Activated CD4-positive, alpha-beta memory T cell treated with anti-CD3 and anti-CD28 coated beads for 36 hours (primary cell): ENCODE results near the gene ZCCHC4. TPM values are rescaled to one million over a fixed set of nuclear protein-coding genes. Genes with fewer than 3 reads are reported as not detected.

Experiments
- CTCF ChIA-PET: fragments of 350-600 bp; sonication (Branson Sonifier 250); formaldehyde crosslinking; loops from one replicate; lab custom pipeline; 2021; ENCODE audit warnings: antibody characterized with exemption, inconsistent platforms; lab: Charles Lee
- POLR2A ChIA-PET: fragments of 350-600 bp; sonication (Branson Sonifier 250); formaldehyde crosslinking; loops from one replicate; lab custom pipeline; 2021; ENCODE audit warnings: antibody characterized with exemption; lab: Charles Lee
- DNase-seq: peaks from one replicate; pipeline ENCODE4 v3.0.0-alpha.2; 2020
- H3K27ac Mint-ChIP-seq: one replicate; pipeline ENCODE4 v1.8.0; 2021; ENCODE audit warnings: mixed read lengths
- H3K27me3 Mint-ChIP-seq: one replicate; pipeline ENCODE4 v1.8.0; 2021; ENCODE audit warnings: mixed read lengths
- H3K36me3 Mint-ChIP-seq: one replicate; pipeline ENCODE4 v1.8.0; 2021; ENCODE audit warnings: mixed read lengths
- H3K4me1 Mint-ChIP-seq: one replicate; pipeline ENCODE4 v1.8.0; 2021; ENCODE audit warnings: low read depth, mixed read lengths
- H3K4me3 Mint-ChIP-seq: one replicate; pipeline ENCODE4 v1.8.0; 2021; ENCODE audit warnings: mild to moderate bottlenecking, mixed read lengths
- H3K9me3 Mint-ChIP-seq: one replicate; pipeline ENCODE4 v1.8.0; 2021; ENCODE audit warnings: mixed read lengths
- intact Hi-C: fragments of 100-400 bp; cut with micrococcal nuclease; formaldehyde crosslinking; loops from one replicate; pipeline ENCODE4 v1.15.1; 2023
- total RNA-seq, 2 experiments: library from RNA; stranded (reverse); gene quantifications; one replicate each; pipeline ENCODE4 v1.2.3, GENCODE V29; 2021

Gene ZCCHC4, protein sequence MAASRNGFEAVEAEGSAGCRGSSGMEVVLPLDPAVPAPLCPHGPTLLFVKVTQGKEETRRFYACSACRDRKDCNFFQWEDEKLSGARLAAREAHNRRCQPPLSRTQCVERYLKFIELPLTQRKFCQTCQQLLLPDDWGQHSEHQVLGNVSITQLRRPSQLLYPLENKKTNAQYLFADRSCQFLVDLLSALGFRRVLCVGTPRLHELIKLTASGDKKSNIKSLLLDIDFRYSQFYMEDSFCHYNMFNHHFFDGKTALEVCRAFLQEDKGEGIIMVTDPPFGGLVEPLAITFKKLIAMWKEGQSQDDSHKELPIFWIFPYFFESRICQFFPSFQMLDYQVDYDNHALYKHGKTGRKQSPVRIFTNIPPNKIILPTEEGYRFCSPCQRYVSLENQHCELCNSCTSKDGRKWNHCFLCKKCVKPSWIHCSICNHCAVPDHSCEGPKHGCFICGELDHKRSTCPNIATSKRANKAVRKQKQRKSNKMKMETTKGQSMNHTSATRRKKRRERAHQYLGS
- total RNA-seq: 10 to 100 TPM; 10.6 to 11.5 TPM

DNA sequence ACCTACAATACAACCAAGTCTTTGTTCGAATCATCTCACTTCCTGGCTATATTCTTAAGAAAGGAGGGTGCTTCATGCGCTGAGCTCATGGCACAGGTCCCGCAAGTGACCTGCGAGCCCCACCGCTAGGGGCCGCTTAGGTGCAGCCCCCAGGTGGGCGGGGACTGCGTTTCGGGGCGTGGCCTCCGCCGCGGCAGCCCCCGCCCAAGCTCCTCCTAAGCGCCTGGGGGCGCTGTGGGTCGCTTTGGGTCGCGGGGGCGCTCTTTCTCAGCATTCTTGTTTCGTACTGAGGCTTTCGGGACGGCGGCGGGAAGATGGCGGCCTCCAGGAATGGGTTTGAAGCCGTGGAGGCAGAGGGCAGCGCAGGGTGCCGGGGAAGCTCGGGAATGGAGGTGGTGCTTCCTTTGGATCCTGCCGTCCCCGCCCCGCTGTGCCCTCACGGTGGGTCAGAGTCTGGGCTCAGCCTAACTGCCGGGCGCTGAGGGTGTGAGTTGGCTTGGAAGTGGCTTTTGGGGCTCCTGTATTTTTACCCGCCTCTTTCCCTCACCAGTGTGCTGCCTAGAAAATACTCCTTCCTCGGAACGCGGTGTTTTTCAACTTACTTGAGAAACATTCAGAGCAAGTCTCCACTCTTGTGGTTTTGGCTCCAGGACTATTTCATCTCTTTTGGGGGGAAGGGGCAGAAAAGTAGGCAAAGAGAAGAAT lies at the start of gene ZCCHC4:
ZCCHC4 (plus strand) TSS at position 279 of the 705 bp plus-strand sequence; CDS start at position 315, 36 bp downstream.
- peak; percentile 91 for DNase-seq
- peaks cover 19% of the 10 kb centered on the region for H3K4me1 Mint-ChIP-seq
- peak within 1 kb of the TSS; percentile 90 for H3K27ac Mint-ChIP-seq
- POLR2A ChIA-PET: interaction anchor here (0.6 to 1.9 kb wide), 7 partner anchors 8 to 728 kb away, joined by 3 to 23 read pairs (median 9); partner anchors contain the start of genes ANAPC4, DHX15, PI4K2B and SEPSECS
- peak within 1 kb of the TSS; percentile 99 for H3K4me3 Mint-ChIP-seq
- intact Hi-C loops: loop anchor here (1.0 to 10.0 kb wide), 8 partner anchors 18 to 730 kb away; partner anchors contain the start of genes ANAPC4, DHX15, SEPSECS and SMIM20
- CTCF ChIA-PET: interaction anchor here (0.6 to 3.7 kb wide), 49 partner anchors 8 to 839 kb away, joined by 3 to 88 read pairs (median 5); partner anchors contain the start of genes ANAPC4, DHX15, PI4K2B and SEPSECS
- peaks cover 17% of the 10 kb centered on the region for H3K36me3 Mint-ChIP-seq
- H3K27me3 Mint-ChIP-seq: peaks cover 2% of the 10 kb centered on the region
- no peaks in the 10 kb centered on the region for H3K9me3 Mint-ChIP-seq

DNA sequence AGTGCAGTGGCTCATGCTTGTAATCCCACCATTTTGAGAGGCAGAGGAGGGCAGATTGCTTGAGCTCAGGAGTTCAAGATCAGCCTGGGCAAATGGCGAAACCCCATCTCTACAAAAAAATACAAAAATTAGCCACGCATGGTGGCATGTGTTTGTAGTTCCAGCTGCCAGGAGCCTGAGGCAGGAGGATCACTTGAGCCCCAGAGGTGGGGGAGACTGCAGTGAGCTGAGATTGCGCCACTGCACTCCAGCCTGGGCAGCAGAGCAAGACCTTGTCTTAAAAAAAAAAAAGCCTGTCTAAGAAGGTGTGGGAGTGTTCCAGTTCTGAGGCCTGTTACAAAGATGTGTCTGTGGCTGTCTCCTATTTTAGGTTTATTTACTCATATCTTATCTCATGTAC lies 40.7 kb upstream of the ZCCHC4 start:
- ChIA-PET POLR2A (no interaction called here), CTCF (interaction anchor here (2.2 kb wide), 1 partner anchor 41 kb away, joined by 11 read pairs; the partner anchor contains the start of gene ZCCHC4)
- Mint-ChIP-seq H3K4me1 (no peaks in the 10 kb centered on the region), H3K4me3 (no peak overlapping the region), H3K9me3 (no peaks in the 10 kb centered on the region), H3K27ac (no peak overlapping the region), H3K36me3 (peaks cover 19% of the 10 kb centered on the region), H3K27me3 (no peaks in the 10 kb centered on the region)
- DNase-seq: no peak
- intact Hi-C loops: no loop called here

DNA sequence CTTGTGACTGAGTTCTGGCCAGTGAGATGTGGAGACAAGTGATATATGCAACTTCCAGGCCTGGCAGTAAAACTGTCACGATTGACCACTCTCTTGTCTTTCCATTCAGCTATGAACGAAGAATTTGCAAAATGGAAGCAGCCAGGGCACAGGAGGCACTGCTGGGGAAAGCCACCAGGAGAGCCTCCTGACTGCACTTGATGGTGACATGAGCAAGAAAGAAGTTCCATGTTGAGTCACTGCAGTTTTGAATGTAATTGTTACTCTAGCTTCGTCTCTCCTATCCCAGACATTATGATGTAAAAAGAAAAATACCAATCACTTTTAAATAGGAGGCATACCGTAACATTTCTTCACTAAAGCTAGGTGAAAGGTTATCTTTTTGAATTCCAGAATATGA lies 32.4 kb upstream of the ZCCHC4 start:
- intact Hi-C loops: no loop called here
- H3K27ac Mint-ChIP-seq: no peak overlapping the region
- CTCF ChIA-PET: interaction anchor here (0.8 to 2.5 kb wide), 2 partner anchors 32 to 101 kb away, joined by 3 to 9 read pairs; partner anchors contain the start of gene ZCCHC4

DNA sequence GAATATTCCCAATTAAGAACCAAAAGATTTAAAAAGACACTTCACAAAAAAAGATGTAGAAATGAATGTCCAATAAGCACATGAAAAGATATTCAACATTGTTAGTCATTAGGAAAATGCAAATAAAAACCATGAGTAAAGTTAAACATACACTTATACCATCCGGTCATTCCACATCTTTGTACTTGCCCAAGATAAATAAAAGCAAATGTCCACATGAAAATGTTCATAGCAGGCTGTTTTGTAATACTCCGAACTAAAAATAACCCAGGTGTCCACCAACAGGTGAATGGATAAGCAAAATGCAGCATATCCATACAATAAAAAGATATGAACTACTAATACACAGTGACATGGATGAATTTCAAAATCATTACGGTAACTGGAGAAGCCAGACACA lies 28.6 kb upstream of the ZCCHC4 start:
- intact Hi-C loops: no loop called here
- peaks cover 13% of the 10 kb centered on the region for H3K9me3 Mint-ChIP-seq
- POLR2A ChIA-PET: interaction anchor here (0.7 kb wide), 1 partner anchor 162 kb away, joined by 5 read pairs; no protein-coding TSS in a partner anchor
- no peaks in the 10 kb centered on the region for H3K4me1 Mint-ChIP-seq
- CTCF ChIA-PET: interaction anchor here (2.1 kb wide), 1 partner anchor 83 kb away, joined by 7 read pairs; no protein-coding TSS in a partner anchor
- no peak for DNase-seq
- no peak overlapping the region for H3K27ac Mint-ChIP-seq
- H3K36me3 Mint-ChIP-seq: peaks cover 20% of the 10 kb centered on the region
- no peak overlapping the region for H3K4me3 Mint-ChIP-seq
- H3K27me3 Mint-ChIP-seq: no peaks in the 10 kb centered on the region

More for the DNA sequence above, 32.4 kb upstream of the ZCCHC4 start:
- Mint-ChIP-seq H3K36me3 (peaks cover 19% of the 10 kb centered on the region), H3K4me3 (no peak overlapping the region), H3K4me1 (no peaks in the 10 kb centered on the region), H3K9me3 (no peaks in the 10 kb centered on the region), H3K27me3 (no peaks in the 10 kb centered on the region)
- DNase-seq: no peak
- POLR2A ChIA-PET: no interaction called here

DNA sequence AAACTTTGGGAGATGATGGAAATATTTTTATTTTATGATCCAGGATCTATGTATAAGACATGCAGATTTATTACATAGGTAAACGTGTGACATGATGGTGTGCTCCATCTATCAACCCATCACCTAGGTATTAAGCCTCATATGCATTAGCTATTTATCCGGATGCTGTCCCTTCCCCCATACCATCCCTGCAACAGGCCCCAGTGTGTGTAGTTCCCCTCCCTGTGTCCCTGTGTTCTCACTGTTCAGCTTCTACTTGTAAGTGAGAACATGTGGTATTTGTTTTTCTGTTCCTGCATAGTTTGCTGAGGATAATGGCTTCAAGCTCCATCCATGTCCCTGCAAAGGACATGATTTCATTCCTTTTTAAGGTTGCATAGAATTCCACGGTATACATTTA lies 28.1 kb upstream of the ZCCHC4 start:
- no peak for DNase-seq
- CTCF ChIA-PET: interaction anchor here (2.1 kb wide), 1 partner anchor 82 kb away, joined by 7 read pairs; no protein-coding TSS in a partner anchor
- intact Hi-C loops: no loop called here
- Mint-ChIP-seq H3K27ac (no peak overlapping the region), H3K4me3 (no peak overlapping the region), H3K27me3 (no peaks in the 10 kb centered on the region), H3K4me1 (no peaks in the 10 kb centered on the region), H3K9me3 (peaks cover 13% of the 10 kb centered on the region), H3K36me3 (peaks cover 20% of the 10 kb centered on the region)
- POLR2A ChIA-PET: no interaction called here

DNA sequence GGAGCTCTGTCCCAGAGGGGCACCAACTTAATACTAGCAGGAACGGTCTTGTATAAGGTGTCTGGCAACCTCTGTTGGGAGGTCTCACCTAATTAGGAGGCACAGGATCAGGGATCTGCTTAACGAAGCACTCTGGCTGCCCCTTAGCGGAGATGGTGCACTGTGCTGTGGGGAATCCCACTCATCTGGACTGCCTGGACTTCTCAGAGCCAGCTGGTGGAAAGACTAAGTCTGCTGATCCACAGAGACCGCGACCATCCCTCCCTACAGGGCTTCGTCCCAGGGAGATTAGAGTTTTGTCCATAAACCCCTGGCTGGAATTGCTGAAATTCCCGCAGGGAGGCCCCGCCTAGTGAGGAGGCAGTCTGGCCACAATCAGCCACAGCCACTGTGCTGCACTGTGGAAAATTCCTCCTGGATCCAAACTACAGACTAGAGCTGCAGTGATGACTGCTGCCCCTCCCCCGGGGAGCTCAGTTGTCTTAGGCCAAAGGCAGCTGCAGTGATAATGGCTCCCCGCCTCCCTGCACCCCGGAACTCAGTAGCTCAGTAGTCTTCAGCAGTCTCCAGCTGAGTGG lies 22.0 kb upstream of the ZCCHC4 start:
- Mint-ChIP-seq H3K27ac (no peak overlapping the region), H3K4me1 (no peaks in the 10 kb centered on the region), H3K36me3 (peaks cover 9% of the 10 kb centered on the region), H3K9me3 (peaks cover 13% of the 10 kb centered on the region), H3K4me3 (no peak overlapping the region), H3K27me3 (peaks cover 2% of the 10 kb centered on the region)
- POLR2A ChIA-PET: interaction anchor here (0.6 kb wide), 1 partner anchor 84 kb away, joined by 4 read pairs; no protein-coding TSS in a partner anchor
- CTCF ChIA-PET: no interaction called here
- intact Hi-C loops: no loop called here
- DNase-seq: no peak

DNA sequence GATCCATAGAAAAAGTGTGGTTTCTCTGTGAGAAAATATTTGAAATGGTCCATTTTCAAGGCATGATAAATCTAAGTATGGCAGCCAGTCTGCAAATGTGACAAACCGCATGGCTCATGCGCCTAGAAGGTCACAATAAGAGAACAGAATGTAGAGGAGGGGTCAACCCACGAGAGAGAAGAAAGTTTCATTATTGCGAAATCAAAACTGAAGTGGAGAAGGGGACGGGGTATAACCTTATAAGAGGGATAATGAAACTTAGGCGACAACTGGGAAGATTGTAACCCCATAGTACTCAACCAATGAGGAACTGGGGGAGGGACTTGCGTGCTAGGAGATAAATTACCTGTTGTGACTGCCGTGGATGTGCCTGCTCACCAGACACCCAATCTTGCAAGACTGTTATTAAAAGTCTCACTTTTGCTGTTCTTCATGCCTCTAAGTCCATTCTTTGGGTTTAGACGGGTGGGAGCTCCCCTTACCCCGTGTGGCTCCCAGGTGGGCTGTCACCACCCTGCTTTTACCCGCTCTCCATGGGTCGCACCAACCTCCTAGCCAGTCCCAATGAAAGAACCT lies 21.3 kb upstream of the ZCCHC4 start:
- POLR2A ChIA-PET: no interaction called here
- H3K36me3 Mint-ChIP-seq: peaks cover 9% of the 10 kb centered on the region
- H3K27ac Mint-ChIP-seq: no peak overlapping the region
- no peaks in the 10 kb centered on the region for H3K4me1 Mint-ChIP-seq
- DNase-seq: no peak
- H3K27me3 Mint-ChIP-seq: peaks cover 2% of the 10 kb centered on the region
- CTCF ChIA-PET: no interaction called here
- peaks cover 13% of the 10 kb centered on the region for H3K9me3 Mint-ChIP-seq
- intact Hi-C loops: no loop called here
- H3K4me3 Mint-ChIP-seq: no peak overlapping the region

DNA sequence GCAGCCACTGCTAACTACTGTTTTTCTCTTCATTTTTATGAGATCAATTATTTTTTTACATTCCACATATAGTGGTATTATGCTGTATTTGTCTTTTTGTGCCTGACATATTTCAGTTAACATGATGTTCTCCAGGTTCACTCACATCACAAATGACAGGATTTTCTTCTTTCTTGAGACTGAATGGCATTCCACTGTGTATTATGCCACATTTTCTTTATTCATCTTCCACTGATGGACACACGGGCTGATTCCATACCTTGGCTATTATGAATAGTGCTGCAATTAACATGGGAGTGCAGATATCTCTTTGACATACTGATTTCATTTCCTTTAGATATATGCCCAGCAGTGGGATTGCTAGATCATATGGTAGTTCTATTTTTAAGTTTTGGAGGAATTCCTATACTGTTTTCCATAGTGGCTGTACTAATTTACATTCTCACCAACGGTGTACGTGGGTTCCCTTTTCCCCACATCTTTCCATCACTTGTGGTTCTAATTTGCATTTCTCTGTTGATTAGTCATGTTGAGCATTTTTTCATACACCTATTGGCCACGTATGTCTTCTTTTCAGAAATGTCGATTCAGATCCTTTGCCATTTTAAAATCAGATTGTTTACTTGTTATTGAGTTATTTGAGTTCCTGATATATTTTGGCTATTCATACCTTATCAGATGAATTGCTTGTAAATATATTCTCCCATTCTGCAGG lies 14.9 kb upstream of the ZCCHC4 start:
- DNase-seq: no peak
- intact Hi-C loops: no loop called here
- no peak overlapping the region for H3K4me3 Mint-ChIP-seq
- H3K27me3 Mint-ChIP-seq: peaks cover 7% of the 10 kb centered on the region
- ChIA-PET CTCF (no interaction called here), POLR2A (no interaction called here)
- H3K27ac Mint-ChIP-seq: no peak overlapping the region
- no peaks in the 10 kb centered on the region for H3K9me3 Mint-ChIP-seq
- H3K4me1 Mint-ChIP-seq: peaks cover 2% of the 10 kb centered on the region
- H3K36me3 Mint-ChIP-seq: no peaks in the 10 kb centered on the region

DNA sequence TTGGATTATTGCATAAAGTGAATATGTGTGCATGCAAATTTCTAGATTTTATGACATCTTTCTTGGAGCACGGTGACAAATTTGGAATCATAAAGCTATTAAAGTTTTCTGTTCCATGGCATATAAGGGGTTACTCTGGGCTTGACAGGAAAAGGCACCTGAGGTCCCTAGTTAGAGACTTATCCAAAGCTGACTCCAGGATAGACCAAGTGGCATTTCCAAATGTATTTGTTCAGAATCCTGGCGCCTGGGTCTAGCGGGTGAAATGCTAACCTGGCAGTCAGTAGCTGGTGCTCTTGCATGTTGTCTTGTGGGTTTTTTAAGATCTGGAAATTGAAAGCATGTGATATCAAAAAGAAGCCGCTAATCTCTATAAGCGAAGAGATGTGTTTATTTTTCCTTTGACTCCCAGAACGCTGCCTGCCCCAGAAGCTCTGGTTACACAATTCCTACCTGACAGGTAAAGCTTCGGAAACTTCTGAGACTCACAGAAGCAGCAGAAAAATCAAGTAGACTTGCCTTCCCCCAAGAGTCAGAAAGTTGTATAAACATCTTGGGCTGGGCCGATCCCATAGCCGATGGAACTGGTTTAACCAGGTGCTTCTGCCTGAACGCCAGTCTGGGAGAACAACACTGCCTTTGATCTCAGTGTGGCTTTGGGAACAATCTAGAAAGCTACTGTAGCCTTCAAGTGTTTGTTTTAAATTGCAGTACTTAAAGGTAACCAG lies 12.9 kb upstream of the ZCCHC4 start:
- Mint-ChIP-seq H3K9me3 (no peaks in the 10 kb centered on the region), H3K4me3 (no peak overlapping the region), H3K27me3 (peaks cover 6% of the 10 kb centered on the region), H3K27ac (no peak overlapping the region), H3K4me1 (peaks cover 2% of the 10 kb centered on the region), H3K36me3 (no peaks in the 10 kb centered on the region)
- DNase-seq: no peak
- ChIA-PET POLR2A (no interaction called here), CTCF (interaction anchor here (2.7 kb wide), 1 partner anchor 13 kb away, joined by 17 read pairs; the partner anchor contains the start of gene ZCCHC4)
- intact Hi-C loops: no loop called here

DNA sequence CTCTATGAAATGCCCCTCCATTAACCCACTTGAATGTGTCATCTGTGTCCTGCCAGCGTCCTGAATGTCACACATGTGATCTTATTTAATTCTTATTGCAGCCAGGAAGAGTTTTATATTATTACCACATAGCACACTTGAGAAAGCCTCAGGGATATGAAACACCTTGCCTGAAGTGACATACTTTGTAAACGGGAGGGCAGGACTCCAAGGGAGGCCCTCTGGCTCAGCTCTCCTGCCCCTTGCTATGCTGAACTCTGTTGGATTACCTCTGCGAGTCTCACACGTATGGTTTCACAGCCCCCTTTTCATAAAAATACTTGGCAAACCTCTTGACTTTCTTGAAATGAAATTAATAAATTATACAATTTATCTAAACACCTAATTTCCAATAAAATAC lies 11.1 kb upstream of the ZCCHC4 start:
- Mint-ChIP-seq H3K36me3 (no peaks in the 10 kb centered on the region), H3K27ac (no peak overlapping the region), H3K4me3 (no peak overlapping the region), H3K27me3 (peaks cover 5% of the 10 kb centered on the region), H3K9me3 (no peaks in the 10 kb centered on the region), H3K4me1 (peaks cover 2% of the 10 kb centered on the region)
- CTCF ChIA-PET: interaction anchor here (1.0 kb wide), 1 partner anchor 11 kb away, joined by 3 read pairs; no protein-coding TSS in a partner anchor
- no peak for DNase-seq
- POLR2A ChIA-PET: no interaction called here
- intact Hi-C loops: no loop called here
